OCI-LY1 (cell line): ENCODE results near the gene NRP2.

Source experiments
- H2AFZ ChIP-seq: fragments of 200-600 bp; sonication (generic), shearing (Covaris generic); 2 replicates; pipeline ENCODE4 v1.6.0; 2014; ENCODE audit warnings: antibody characterized with exemption, mild to moderate bottlenecking, low read length
- H3F3A ChIP-seq: fragments of 200-600 bp; sonication (generic), shearing (Covaris generic); 2 replicates; pipeline ENCODE4 v1.6.0; 2014; ENCODE audit warnings: mild to moderate bottlenecking, antibody characterized with exemption, low read length, moderate library complexity; ENCODE audit not compliant: insufficient read depth
- H3K27ac ChIP-seq: fragments of 200-600 bp; sonication (generic); 2 replicates; pipeline ENCODE4 v1.5.1; 2014; ENCODE audit warnings: low read length, mixed run types, mild to moderate bottlenecking, low read depth; ENCODE audit not compliant: poor library complexity, severe bottlenecking
- H3K27me3 ChIP-seq: fragments of 200-600 bp; sonication (generic); 2 replicates; pipeline ENCODE4 v1.6.0; 2014; ENCODE audit warnings: antibody characterized with exemption, mild to moderate bottlenecking, low read length, moderate library complexity; ENCODE audit not compliant: insufficient read depth
- H3K36me3 ChIP-seq: fragments of 200-600 bp; sonication (generic); 2 replicates; pipeline ENCODE4 v1.6.1; 2014; ENCODE audit warnings: mild to moderate bottlenecking, antibody characterized with exemption, low read length, moderate library complexity, mixed read lengths; ENCODE audit not compliant: insufficient read depth
- H3K4me1 ChIP-seq: fragments of 200-600 bp; sonication (generic); 2 replicates; pipeline ENCODE4 v1.5.1; 2014; ENCODE audit warnings: mild to moderate bottlenecking, low read length, moderate library complexity; ENCODE audit not compliant: insufficient read depth, severe bottlenecking
- H3K4me2 ChIP-seq: fragments of 200-600 bp; sonication (generic), shearing (Covaris generic); 2 replicates; pipeline ENCODE4 v1.6.1; 2014; ENCODE audit warnings: low read length
- H3K4me3 ChIP-seq: fragments of 200-600 bp; sonication (generic); 2 replicates; pipeline ENCODE4 v1.5.1; 2014; ENCODE audit warnings: low read length, low read depth, mild to moderate bottlenecking, mixed read lengths; ENCODE audit not compliant: poor library complexity, severe bottlenecking
- H3K79me2 ChIP-seq: fragments of 200-600 bp; shearing (Covaris generic); 2 replicates; pipeline ENCODE4 v1.6.1; 2016; ENCODE audit warnings: mixed run types, low read length, mixed read lengths; ENCODE audit not compliant: insufficient read depth
- H3K9ac ChIP-seq: fragments of 200-600 bp; sonication (generic), shearing (Covaris generic); 2 replicates; pipeline ENCODE4 v1.6.1; 2014; ENCODE audit warnings: mild to moderate bottlenecking, low read length, mixed read lengths
- H3K9me2 ChIP-seq: fragments of 200-600 bp; sonication (generic), shearing (Covaris generic); 2 replicates; pipeline ENCODE4 v1.6.1; 2014; ENCODE audit warnings: low read depth, mild to moderate bottlenecking, low read length, mixed read lengths
- H3K9me3 ChIP-seq: fragments of 200-600 bp; shearing (Covaris generic); 2 replicates; pipeline ENCODE4 v1.6.1; 2014; ENCODE audit warnings: low read length, mixed read lengths
- H4K20me1 ChIP-seq: fragments of 200-600 bp; sonication (generic), shearing (Covaris generic); 2 replicates; pipeline ENCODE4 v1.6.0; 2016; ENCODE audit warnings: mild to moderate bottlenecking, low read length; ENCODE audit not compliant: insufficient read depth
- EZH2 ChIP-seq: fragments of 200-600 bp; sonication (generic), shearing (Covaris generic); IDR thresholded peaks from 2 replicates; pipeline ENCODE4 v1.8.0; 2017; ENCODE audit warnings: borderline replicate concordance, mixed run types, mild to moderate bottlenecking, antibody characterized with exemption, low read length, moderate library complexity, mixed read lengths
- TF ChIP-seq, protein P1 (sequence below): fragments of 200-600 bp; sonication (generic), shearing (Covaris generic); IDR thresholded peaks from 2 replicates; pipeline ENCODE4 v1.5.1; 2017; ENCODE audit warnings: mild to moderate bottlenecking, antibody characterized with exemption, low read length, moderate library complexity, mixed read lengths

The NRP2 gene

DNA sequence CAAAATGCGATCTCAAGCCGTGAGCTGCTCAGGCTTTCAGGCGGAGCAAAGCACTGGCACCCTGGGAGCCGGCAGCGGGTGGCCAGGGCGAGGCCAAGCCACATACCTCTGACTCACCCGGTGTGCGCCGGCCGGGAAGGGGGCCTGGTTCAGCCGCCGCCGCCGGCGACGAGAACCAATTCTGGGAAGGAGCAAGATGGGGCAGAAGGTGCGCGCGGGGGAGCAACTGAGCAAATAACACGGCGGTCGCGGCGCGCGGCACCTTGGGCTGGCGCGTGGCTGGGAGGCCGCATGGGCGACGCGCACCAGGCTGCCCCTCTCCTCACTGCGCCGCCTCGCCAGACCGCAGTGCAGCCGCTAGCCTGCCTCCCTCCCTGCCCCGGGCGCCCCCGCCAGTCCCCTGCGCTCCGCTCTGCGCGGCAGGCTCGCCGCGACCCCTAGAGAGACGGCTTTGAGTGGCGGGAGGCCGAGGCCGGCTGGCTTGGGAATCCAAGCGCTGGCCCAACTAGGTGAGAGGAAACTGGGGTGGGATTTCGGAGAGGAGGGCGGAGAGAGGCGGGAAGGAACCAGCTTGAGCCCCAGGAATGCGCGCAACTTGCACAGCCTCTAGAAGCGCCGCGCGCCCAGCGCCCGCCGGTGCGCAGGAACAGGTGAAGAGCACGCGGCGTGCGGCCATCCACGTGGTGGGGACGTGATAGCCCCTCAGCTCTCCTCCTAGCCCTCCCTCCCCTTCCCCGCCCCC, 3.2 kb downstream of the NRP2 start:
- Histone ChIP-seq H3K27ac (no peak overlapping the region), H3K9ac (no peak overlapping the region), H3K27me3 (no peaks in the 10 kb centered on the region)

DNA sequence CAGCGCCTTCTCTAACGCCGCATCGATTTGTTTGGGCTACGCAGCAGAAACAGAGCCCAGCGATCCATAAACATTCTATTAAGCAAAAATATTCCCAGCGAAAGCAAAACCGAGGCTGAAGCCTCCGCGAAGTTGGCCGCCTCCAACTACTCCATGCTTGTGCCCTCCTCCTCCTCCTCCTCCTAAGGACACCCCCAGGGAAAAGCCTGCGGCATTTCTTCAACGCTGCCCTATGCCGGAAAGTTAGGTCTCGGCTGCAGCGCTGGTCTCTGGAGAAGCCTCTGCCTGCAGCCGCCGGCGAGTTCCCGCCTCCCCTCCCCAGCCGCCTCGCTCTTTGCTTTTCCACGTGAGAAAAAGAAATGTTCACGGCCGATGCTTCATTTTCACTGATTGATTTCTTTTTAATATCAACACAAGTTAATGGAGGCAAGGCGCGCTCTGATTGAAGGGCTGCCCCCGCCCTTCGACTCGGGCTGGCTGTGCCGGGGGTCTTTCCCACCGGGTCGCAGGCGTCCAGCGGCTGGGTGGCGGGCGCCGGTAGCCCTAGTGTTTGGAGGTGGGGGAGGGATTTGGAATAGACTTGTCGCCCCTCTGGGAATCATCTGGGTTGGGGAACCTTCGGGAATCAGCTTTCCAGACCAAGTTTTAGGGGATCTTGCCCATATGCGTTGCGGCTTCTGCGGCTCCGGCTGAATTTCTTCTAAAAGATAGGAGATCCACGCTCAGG, 3.9 kb downstream of the NRP2 start:
- peaks cover 28% of the 10 kb centered on the region for H3K4me1 ChIP-seq
- no peaks in the 10 kb centered on the region for H3K9me3 ChIP-seq
- H3K9me2 ChIP-seq, result no peaks in the 10 kb centered on the region
- no peak overlapping the region for H3K27ac ChIP-seq
- TF ChIP-seq EZH2, result no peak
- TF ChIP-seq, protein P1, sequence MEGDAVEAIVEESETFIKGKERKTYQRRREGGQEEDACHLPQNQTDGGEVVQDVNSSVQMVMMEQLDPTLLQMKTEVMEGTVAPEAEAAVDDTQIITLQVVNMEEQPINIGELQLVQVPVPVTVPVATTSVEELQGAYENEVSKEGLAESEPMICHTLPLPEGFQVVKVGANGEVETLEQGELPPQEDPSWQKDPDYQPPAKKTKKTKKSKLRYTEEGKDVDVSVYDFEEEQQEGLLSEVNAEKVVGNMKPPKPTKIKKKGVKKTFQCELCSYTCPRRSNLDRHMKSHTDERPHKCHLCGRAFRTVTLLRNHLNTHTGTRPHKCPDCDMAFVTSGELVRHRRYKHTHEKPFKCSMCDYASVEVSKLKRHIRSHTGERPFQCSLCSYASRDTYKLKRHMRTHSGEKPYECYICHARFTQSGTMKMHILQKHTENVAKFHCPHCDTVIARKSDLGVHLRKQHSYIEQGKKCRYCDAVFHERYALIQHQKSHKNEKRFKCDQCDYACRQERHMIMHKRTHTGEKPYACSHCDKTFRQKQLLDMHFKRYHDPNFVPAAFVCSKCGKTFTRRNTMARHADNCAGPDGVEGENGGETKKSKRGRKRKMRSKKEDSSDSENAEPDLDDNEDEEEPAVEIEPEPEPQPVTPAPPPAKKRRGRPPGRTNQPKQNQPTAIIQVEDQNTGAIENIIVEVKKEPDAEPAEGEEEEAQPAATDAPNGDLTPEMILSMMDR, result no peak
- H3K79me2 ChIP-seq, result no peaks in the 10 kb centered on the region
- no peak overlapping the region for H3K9ac ChIP-seq
- H3K36me3 ChIP-seq, result no peaks in the 10 kb centered on the region
- H2AFZ ChIP-seq, result no peak overlapping the region
- no peaks in the 10 kb centered on the region for H3K27me3 ChIP-seq
- no peaks in the 10 kb centered on the region for H3F3A ChIP-seq
- no peak overlapping the region for H3K4me2 ChIP-seq
- no peak overlapping the region for H3K4me3 ChIP-seq
- H4K20me1 ChIP-seq, result no peaks in the 10 kb centered on the region

More for the DNA sequence above, 3.2 kb downstream of the NRP2 start:
- Histone ChIP-seq H3K9me2 (no peaks in the 10 kb centered on the region), H3K4me1 (peaks cover 29% of the 10 kb centered on the region), H4K20me1 (no peaks in the 10 kb centered on the region), H3K4me3 (no peak overlapping the region), H3K9me3 (no peaks in the 10 kb centered on the region), H3F3A (no peaks in the 10 kb centered on the region), H3K79me2 (no peaks in the 10 kb centered on the region), H3K36me3 (no peaks in the 10 kb centered on the region), H3K4me2 (no peak overlapping the region), H2AFZ (no peak overlapping the region)
- TF ChIP-seq, protein P1, result no peak
- TF ChIP-seq EZH2, result no peak

DNA sequence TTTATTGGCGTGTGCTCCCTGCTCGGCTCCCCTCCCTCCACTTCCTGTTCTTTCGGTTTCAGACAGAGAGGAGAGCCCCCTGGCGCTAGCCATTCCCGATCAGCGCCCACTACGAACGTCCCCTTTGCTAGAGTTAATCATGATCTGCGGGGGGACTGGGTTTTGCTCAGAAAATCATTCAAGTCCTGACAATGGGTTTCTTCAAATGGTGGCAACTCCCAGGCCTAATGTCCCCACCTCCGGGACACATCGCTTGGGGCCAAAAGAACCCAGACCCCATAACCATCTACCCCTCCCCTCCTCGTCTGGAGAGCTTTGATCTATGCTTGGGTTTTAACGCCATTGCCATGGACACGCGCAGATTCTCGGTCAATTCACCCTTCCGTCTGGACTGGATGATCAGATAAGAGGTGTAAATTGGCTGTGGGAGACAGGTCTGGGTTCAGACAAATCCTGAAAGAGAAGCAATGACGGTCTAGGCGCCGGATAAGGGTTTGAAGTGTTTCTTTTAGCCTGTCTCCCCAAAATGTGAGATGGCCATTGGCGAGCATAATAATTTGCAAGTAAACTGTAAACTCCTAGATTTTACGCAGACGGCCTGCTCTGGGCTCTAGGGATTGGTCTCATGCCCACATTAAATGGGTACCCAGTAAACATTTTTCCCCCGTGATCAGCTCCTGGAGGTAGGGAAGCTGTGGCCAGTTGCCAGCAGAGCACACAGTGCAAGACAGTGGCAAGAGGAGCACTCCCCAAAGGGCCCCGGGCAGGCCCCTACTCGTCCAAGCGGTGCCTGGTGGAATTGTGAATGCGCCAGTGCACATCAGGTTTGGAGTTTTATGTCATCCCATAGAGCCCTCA, 4.7 kb downstream of the NRP2 start:
- no peaks in the 10 kb centered on the region for H3K79me2 ChIP-seq
- no peaks in the 10 kb centered on the region for H3F3A ChIP-seq
- H3K27ac ChIP-seq, result no peak overlapping the region
- H3K9me2 ChIP-seq, result no peaks in the 10 kb centered on the region
- no peaks in the 10 kb centered on the region for H3K27me3 ChIP-seq
- TF ChIP-seq, protein P1, result no peak
- no peak for TF ChIP-seq EZH2
- no peak overlapping the region for H3K4me3 ChIP-seq
- no peak overlapping the region for H2AFZ ChIP-seq
- H3K36me3 ChIP-seq, result no peaks in the 10 kb centered on the region
- H3K9me3 ChIP-seq, result no peaks in the 10 kb centered on the region
- H3K9ac ChIP-seq, result no peak overlapping the region
- H3K4me1 ChIP-seq, result peaks cover 21% of the 10 kb centered on the region
- no peaks in the 10 kb centered on the region for H4K20me1 ChIP-seq
- no peak overlapping the region for H3K4me2 ChIP-seq
